GM12801 (cell line): Measurements from ENCODE around the gene APBA2.

Source experiments
- TF ChIP-seq, protein P1 (sequence below): IDR thresholded peaks from one replicate; pipeline ENCODE4 v1.5.1; 2011; ENCODE audit warnings: control low read depth; ENCODE audit not compliant: insufficient read length; ENCODE audit errors: extremely low read depth

Gene APBA2

DNA sequence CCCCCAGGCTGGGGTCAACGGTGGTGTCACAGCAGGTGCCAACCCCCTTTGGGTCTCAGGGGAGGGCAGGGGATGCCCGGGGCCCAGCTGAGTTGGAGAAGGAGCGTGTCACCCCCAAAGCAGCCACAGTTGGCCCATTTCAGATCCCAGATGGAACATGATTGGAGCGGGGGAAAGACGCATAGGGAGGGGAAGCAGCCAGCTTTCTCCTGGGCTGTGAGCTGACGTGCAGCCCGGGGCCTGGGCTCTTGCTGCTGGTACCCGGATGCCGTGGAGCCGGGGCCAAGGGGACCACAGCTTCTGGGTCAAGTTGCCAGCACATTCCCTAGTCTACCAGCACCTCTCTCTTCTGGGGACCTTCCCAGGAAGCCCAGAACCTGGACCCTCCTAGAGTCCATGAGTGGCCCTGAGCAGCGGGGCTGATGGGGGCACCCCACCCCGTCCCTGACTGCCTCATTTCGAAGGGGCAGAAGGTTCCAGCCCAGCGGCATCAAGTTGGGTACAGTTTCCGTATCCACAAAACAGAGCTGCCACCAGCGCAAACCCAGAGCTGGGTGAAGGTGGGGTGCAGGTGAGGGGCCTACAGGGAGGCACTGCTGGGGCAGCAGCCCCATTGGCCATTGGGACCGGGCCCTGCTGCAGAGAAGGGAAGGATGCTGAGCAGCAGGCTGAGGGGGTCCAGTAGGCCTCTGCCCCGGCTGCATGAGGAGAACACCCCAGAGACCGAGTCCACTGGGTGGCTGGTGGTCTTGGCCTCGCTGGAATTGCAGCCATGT, 235.0 kb downstream of the APBA2 start:
- TF ChIP-seq, protein P1, sequence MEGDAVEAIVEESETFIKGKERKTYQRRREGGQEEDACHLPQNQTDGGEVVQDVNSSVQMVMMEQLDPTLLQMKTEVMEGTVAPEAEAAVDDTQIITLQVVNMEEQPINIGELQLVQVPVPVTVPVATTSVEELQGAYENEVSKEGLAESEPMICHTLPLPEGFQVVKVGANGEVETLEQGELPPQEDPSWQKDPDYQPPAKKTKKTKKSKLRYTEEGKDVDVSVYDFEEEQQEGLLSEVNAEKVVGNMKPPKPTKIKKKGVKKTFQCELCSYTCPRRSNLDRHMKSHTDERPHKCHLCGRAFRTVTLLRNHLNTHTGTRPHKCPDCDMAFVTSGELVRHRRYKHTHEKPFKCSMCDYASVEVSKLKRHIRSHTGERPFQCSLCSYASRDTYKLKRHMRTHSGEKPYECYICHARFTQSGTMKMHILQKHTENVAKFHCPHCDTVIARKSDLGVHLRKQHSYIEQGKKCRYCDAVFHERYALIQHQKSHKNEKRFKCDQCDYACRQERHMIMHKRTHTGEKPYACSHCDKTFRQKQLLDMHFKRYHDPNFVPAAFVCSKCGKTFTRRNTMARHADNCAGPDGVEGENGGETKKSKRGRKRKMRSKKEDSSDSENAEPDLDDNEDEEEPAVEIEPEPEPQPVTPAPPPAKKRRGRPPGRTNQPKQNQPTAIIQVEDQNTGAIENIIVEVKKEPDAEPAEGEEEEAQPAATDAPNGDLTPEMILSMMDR, result no peak

DNA sequence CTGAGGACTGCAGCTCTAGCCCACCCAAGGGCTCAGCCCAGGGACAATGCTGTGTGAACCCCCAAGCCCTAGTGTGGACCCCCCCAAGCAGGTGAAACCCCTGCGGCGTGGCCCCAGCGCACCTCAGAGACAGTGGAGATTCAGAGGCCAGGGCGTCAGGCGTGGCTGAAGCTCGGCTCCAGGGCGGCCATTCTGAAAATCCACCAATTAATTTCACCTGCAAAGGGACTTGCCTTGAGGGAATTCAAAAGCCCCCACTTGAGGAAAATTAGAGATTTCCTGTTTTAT, 235.5 kb downstream of the APBA2 start:
- TF ChIP-seq, protein P1, result no peak

DNA sequence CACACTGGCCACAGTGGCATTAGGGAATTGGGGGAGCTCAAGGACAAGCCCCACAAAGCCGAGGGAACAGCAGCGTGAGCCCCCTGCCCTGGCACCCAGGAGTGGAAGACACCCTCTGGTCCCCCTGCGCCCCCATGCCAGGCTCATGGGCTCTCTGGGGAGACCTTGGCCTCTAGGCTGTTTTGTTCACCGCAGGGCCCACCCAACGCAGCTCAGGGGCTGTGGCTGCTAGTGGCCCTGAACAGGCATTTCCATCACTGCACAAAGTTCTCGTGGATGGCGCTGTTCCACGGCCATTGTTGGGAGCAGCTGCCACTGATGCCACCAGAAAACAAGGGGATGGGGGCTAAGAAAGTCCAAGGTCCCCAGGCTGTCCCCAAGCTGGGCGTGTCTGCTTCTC, 236.1 kb downstream of the APBA2 start:
- TF ChIP-seq, protein P1, result no peak

DNA sequence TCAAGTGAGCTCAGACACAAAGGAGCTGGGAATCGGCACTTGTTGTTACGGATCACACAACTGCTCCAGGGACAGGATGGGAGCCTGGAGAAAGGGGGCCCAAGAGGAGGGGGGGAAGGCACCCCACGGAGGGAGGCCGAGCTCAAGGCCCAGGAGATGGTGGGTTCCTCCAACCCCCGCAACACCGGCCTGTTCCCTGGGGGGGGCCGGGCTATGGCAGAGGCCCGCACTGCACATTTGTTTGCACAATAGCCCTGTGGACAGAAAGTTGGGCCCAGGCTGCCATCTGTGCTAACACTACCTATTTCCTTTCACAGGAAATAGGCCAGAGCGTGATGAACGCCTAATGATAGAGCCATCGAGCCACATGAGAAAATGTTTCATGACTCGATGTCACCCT, 236.7 kb downstream of the APBA2 start:
- TF ChIP-seq, protein P1, result no peak

DNA sequence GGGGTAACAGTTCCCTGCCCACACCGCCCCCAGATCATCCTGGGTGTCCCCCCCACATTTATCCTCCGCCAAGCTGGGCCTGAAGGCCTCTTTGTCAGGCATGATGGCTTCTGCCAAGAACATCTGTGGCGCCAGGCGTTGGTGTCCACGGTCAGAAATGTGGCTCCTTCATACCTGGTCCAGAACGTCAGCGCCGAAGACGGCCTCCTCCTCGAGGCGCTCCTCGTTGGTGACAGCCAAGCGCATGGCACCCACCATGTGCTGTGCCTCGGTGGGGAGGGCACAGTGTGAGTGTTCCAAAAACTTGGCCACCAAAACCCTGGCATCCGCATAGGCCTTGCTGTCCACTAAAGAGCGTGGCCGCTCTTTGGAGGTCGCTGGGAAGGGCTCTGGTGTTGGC, 237.4 kb downstream of the APBA2 start:
- TF ChIP-seq, protein P1, result no peak

DNA sequence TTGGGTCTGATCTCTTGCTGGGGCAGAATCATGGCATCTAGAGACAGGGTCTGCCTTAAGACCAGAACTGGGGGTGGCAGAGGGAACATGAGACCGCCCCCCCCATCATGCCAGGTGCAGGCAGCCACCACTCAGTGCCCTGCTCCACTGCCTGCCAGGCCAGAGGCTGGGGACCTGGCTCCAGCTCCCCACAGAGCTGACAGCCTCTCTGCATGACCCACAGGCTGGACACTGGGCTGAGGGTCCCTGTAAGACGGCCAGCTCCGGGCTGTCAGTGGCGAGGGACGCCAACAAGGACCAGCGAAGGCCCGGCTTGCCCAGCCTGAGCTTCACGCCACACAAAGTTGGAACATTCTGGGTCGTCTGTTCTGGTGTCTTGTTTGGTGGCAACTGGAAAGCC, 238.2 kb downstream of the APBA2 start:
- TF ChIP-seq, protein P1, result no peak

DNA sequence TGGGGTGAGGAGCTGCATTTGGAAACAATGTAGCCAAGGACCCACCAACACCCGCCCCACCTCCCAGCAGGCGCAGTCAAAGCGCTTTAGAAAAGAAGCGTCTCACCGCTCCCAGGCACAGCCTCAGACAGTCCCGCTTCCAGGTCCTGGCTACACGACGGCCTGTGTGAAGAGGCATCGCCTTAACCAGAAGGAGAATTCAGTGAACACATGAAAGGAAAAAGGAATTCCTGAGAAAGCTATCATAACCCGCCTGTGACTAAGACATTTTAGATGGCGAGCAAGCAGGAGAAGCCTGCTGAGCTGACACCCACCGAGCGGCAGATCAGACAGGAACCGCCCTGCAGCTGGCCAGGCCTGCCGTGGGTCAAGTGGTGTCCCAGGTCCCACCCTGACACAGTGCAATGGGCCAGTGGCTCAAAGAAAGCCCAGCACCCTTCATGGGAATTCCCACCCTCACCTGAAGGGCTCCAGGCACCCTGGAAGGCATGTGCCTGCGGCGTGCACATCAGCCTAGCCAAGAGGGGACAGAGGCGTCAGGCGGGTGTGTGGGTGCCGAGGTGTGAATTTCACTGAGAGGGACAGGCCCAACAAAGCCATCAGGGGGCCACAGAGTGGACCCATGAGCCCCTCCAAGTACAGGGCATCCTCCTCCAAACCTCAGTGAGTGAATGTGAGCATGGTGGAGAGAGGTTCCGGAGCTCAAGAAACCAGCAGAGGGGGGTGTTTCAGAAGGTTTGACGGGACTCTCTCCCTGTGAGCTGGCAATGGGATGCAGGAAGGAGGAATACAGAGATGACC, 239.0 kb downstream of the APBA2 start:
- TF ChIP-seq, protein P1, result no peak
